HEK293 (cell line): Measurements from ENCODE around the gene SYNE2.

Experiments used
- CTCF ChIA-PET: fragments of 350-600 bp; formaldehyde crosslinking; extraction: SDS; loops from one replicate; lab custom pipeline; 2021; ENCODE audit warnings: antibody characterized with exemption; lab: Yijun Ruan, JAX
- POLR2A ChIA-PET: fragments of 300-600 bp; formaldehyde crosslinking; extraction: SDS; loops from one replicate; lab custom pipeline; 2020; ENCODE audit warnings: antibody characterized with exemption, inconsistent platforms; lab: Yijun Ruan, JAX
- H3K27ac ChIP-seq: fragments of 200-500 bp; sonication (Bioruptor generic); 2 replicates; pipeline ENCODE4 v1.5.1; 2014; ENCODE audit warnings: low read depth, low read length, control low read depth, inconsistent platforms; ENCODE audit errors: extremely low read depth
- H3K36me3 ChIP-seq, 2 experiments: fragments of 200-500 bp in 1 of 2; sonication (Bioruptor generic) in 1 of 2; 1 replicate in 1 of 2; 2 replicates in 1 of 2; pipeline ENCODE4 v1.5.1; 2014 to 2017; ENCODE audit warnings: inconsistent platforms in 2 of 2, low read length in 2 of 2; ENCODE audit not compliant: control insufficient read depth in 2 of 2, insufficient read depth in 1 of 2
- H3K4me1 ChIP-seq: fragments of 200-500 bp; sonication (Bioruptor generic); 2 replicates; pipeline ENCODE4 v1.5.1; 2014; ENCODE audit warnings: mild to moderate bottlenecking, low read length, inconsistent platforms; ENCODE audit not compliant: control insufficient read depth, insufficient read depth
- H3K4me3 ChIP-seq: 2 replicates; pipeline ENCODE4 v1.5.1; 2011; ENCODE audit warnings: low read depth, mild to moderate bottlenecking, control low read depth, low read length, moderate library complexity
- H3K9me3 ChIP-seq: fragments of 200-500 bp; sonication (Bioruptor generic); 2 replicates; pipeline ENCODE4 v1.5.1; 2014; ENCODE audit warnings: low read depth, low read length, inconsistent platforms; ENCODE audit not compliant: control insufficient read depth, insufficient read depth
- EGR2 ChIP-seq: fragments of 450-650 bp; formaldehyde crosslinking; IDR thresholded peaks from 2 replicates; pipeline ENCODE4 v1.5.1; 2016; ENCODE audit warnings: low read depth, missing biosample characterization, missing genetic modification characterization
- FEZF1 ChIP-seq: fragments of 450-650 bp; formaldehyde crosslinking; IDR thresholded peaks from 2 replicates; pipeline ENCODE4 v1.5.1; 2016; ENCODE audit warnings: missing biosample characterization, missing genetic modification characterization
- HOXA7 ChIP-seq: sonication (generic); formaldehyde crosslinking; IDR thresholded peaks from 2 replicates; pipeline ENCODE4 v1.8.1; 2022; ENCODE audit warnings: missing genetic modification reagents, borderline replicate concordance
- KLF10 ChIP-seq: fragments of 450-650 bp; IDR thresholded peaks from 2 replicates; pipeline ENCODE4 v1.5.1; 2018; ENCODE audit warnings: missing biosample characterization, mild to moderate bottlenecking, missing genetic modification characterization
- MZF1 ChIP-seq: fragments of 450-650 bp; formaldehyde crosslinking; IDR thresholded peaks from 2 replicates; pipeline ENCODE4 v1.5.1; 2017; ENCODE audit warnings: missing biosample characterization, missing genetic modification characterization, borderline replicate concordance
- PRDM6 ChIP-seq: fragments of 450-650 bp; formaldehyde crosslinking; IDR thresholded peaks from 2 replicates; pipeline ENCODE4 v1.5.1; 2017; ENCODE audit warnings: missing biosample characterization, missing genetic modification characterization
- RBAK ChIP-seq: fragments of 450-650 bp; formaldehyde crosslinking; IDR thresholded peaks from 2 replicates; pipeline ENCODE4 v1.5.1; 2016; ENCODE audit warnings: missing biosample characterization, missing genetic modification characterization
- SP2 ChIP-seq: fragments of 450-650 bp; formaldehyde crosslinking; IDR thresholded peaks from 2 replicates; pipeline ENCODE4 v1.5.1; 2016; ENCODE audit warnings: missing biosample characterization, missing genetic modification characterization
- ZBTB17 ChIP-seq: fragments of 450-650 bp; formaldehyde crosslinking; IDR thresholded peaks from 2 replicates; pipeline ENCODE4 v1.5.1; 2016; ENCODE audit warnings: missing biosample characterization, missing genetic modification characterization
- ZBTB26 ChIP-seq: fragments of 450-650 bp; formaldehyde crosslinking; optimal IDR thresholded peaks from 2 replicates; pipeline ENCODE3; 2016; ENCODE audit warnings: missing biosample characterization, mild to moderate bottlenecking, missing genetic modification characterization
- ZBTB8A ChIP-seq: fragments of 450-650 bp; formaldehyde crosslinking; IDR thresholded peaks from 2 replicates; pipeline ENCODE4 v1.5.1; 2016; ENCODE audit warnings: missing biosample characterization, missing genetic modification characterization
- ZFP37 ChIP-seq: fragments of 450-650 bp; formaldehyde crosslinking; IDR thresholded peaks from 2 replicates; pipeline ENCODE4 v1.5.1; 2016; ENCODE audit warnings: missing biosample characterization, missing genetic modification characterization
- ZFP69B ChIP-seq: fragments of 450-650 bp; formaldehyde crosslinking; IDR thresholded peaks from 2 replicates; pipeline ENCODE4 v1.5.1; 2016; ENCODE audit warnings: missing biosample characterization, missing genetic modification characterization
- ZNF140 ChIP-seq: fragments of 450-650 bp; formaldehyde crosslinking; IDR thresholded peaks from 2 replicates; pipeline ENCODE4 v1.5.1; 2016; ENCODE audit warnings: missing biosample characterization, missing genetic modification characterization
- ZNF148 ChIP-seq: fragments of 450-650 bp; formaldehyde crosslinking; IDR thresholded peaks from 2 replicates; pipeline ENCODE4 v1.5.0; 2017; ENCODE audit warnings: missing biosample characterization, missing genetic modification characterization, borderline replicate concordance
- ZNF16 ChIP-seq: fragments of 450-650 bp; formaldehyde crosslinking; IDR thresholded peaks from 2 replicates; pipeline ENCODE4 v1.5.1; 2016; ENCODE audit warnings: low read depth, missing biosample characterization, missing genetic modification characterization
- ZNF169 ChIP-seq: fragments of 450-650 bp; formaldehyde crosslinking; IDR thresholded peaks from 2 replicates; pipeline ENCODE4 v1.5.1; 2016; ENCODE audit warnings: missing biosample characterization, missing genetic modification characterization
- ZNF394 ChIP-seq: fragments of 450-650 bp; formaldehyde crosslinking; IDR thresholded peaks from 2 replicates; pipeline ENCODE4 v1.5.1; 2016; ENCODE audit warnings: missing biosample characterization, missing genetic modification characterization, mild to moderate bottlenecking, moderate library complexity, borderline replicate concordance
- ZNF416 ChIP-seq: fragments of 450-650 bp; formaldehyde crosslinking; IDR thresholded peaks from 2 replicates; pipeline ENCODE4 v1.5.1; 2016; ENCODE audit warnings: missing biosample characterization, missing genetic modification characterization
- ZNF529 ChIP-seq: fragments of 450-650 bp; formaldehyde crosslinking; IDR thresholded peaks from 2 replicates; pipeline ENCODE4 v1.5.1; 2017; ENCODE audit warnings: missing genetic modification characterization, missing biosample characterization; ENCODE audit not compliant: insufficient replicate concordance
- ZNF530 ChIP-seq: fragments of 450-650 bp; formaldehyde crosslinking; IDR thresholded peaks from 2 replicates; pipeline ENCODE4 v1.5.1; 2016; ENCODE audit warnings: low read depth, missing biosample characterization, missing genetic modification characterization
- ZNF645 ChIP-seq: fragments of 450-650 bp; formaldehyde crosslinking; IDR thresholded peaks from 2 replicates; pipeline ENCODE4; 2016; ENCODE audit warnings: missing biosample characterization, missing genetic modification characterization
- ZNF830 ChIP-seq: fragments of 450-650 bp; IDR thresholded peaks from 2 replicates; pipeline ENCODE4 v1.5.0; 2018; ENCODE audit warnings: missing biosample characterization, missing genetic modification characterization, low read depth, mild to moderate bottlenecking, moderate library complexity
- ZNF843 ChIP-seq: fragments of 450-650 bp; formaldehyde crosslinking; IDR thresholded peaks from 2 replicates; pipeline ENCODE4 v1.5.1; 2016; ENCODE audit warnings: missing biosample characterization, missing genetic modification characterization
- ZSCAN5A ChIP-seq: fragments of 450-650 bp; formaldehyde crosslinking; IDR thresholded peaks from 2 replicates; pipeline ENCODE4 v1.5.1; 2016; ENCODE audit warnings: missing biosample characterization, missing genetic modification characterization

Gene SYNE2

GRCh38 chr14:63910583-63911363, 58.0 kb downstream of the SYNE2 start:
- no peak for TF ChIP-seq ZFP37 (tag by site-specific recombination)
- TF ChIP-seq ZNF416 = no peak
- peak; percentile 71 for TF ChIP-seq ZBTB17
- TF ChIP-seq, all 188 proteins: peak for 1
- ChIA-PET POLR2A (no interaction called here), CTCF (interaction anchor here (0.5 kb wide), 1 partner anchor 13 kb away, joined by 7 read pairs; no protein-coding TSS in a partner anchor)
- Histone ChIP-seq H3K9me3 (no peaks in the 10 kb centered on the region), H3K4me1 (peaks cover 7% of the 10 kb centered on the region), H3K27ac (no peak overlapping the region), H3K4me3 (no peak overlapping the region), H3K36me3 (peaks cover 3 to 5% of the 10 kb centered on the region in 2 experiments; a peak in 2 of 3 replicates)

- POLR2A ChIA-PET = no interaction called here
- Histone ChIP-seq H3K4me1 (peaks cover 7% of the 10 kb centered on the region), H3K9me3 (no peaks in the 10 kb centered on the region), H3K36me3 (peaks cover 3 to 5% of the 10 kb centered on the region in 2 experiments; a peak in 2 of 3 replicates), H3K27ac (no peak overlapping the region), H3K4me3 (no peak overlapping the region)
- CTCF ChIA-PET = interaction anchor here (0.5 kb wide), 1 partner anchor 12 kb away, joined by 7 read pairs; no protein-coding TSS in a partner anchor
- no peak for TF ChIP-seq KLF10 (tag by site-specific recombination)
- no peak for TF ChIP-seq ZBTB26
- TF ChIP-seq ZNF169 (tag by site-specific recombination) = no peak
- TF ChIP-seq EGR2 = no peak
- TF ChIP-seq ZNF830 (tag by site-specific recombination) = no peak
- no peak for TF ChIP-seq ZSCAN5A (tag by site-specific recombination)
- TF ChIP-seq RBAK = no peak
- TF ChIP-seq HOXA7 (CRISPR knock-in tag) = no peak
- TF ChIP-seq ZFP69B (tag by site-specific recombination) = no peak
- TF ChIP-seq FEZF1 (tag by site-specific recombination) = no peak
- no peak for TF ChIP-seq ZNF16 (tag by site-specific recombination)
- TF ChIP-seq ZNF645 (tag by site-specific recombination) = no peak
- no peak for TF ChIP-seq ZBTB8A (tag by site-specific recombination)
- no peak for TF ChIP-seq ZNF394
- TF ChIP-seq MZF1 (tag by site-specific recombination) = no peak
- TF ChIP-seq ZBTB17 = no peak
- no peak for TF ChIP-seq ZNF140
- TF ChIP-seq, all 188 proteins: peak for 0
Measured at GRCh38 chr14:63911404-63911803, 58.6 kb downstream of the SYNE2 start.

- TF ChIP-seq PRDM6 (tag by site-specific recombination) (peak; percentile 44; the same call in 1 of the 2 replicates), SP2 (tag by site-specific recombination) (no peak), ZNF148 (tag by site-specific recombination) (no peak), ZNF529 (no peak), ZNF843 (tag by site-specific recombination) (no peak), ZNF530 (tag by site-specific recombination) (no peak)
- no peaks in the 10 kb centered on the region for H3K9me3 ChIP-seq
- H3K4me3 ChIP-seq = no peak overlapping the region
- peaks cover 3 to 5% of the 10 kb centered on the region in 2 experiments; a peak in 2 of 3 replicates for H3K36me3 ChIP-seq
- H3K4me1 ChIP-seq = peaks cover 7% of the 10 kb centered on the region
- H3K27ac ChIP-seq = 0 out of 2 replicates have a peak overlapping the region, but pooled peaks have one; percentile 16
- ChIA-PET CTCF (no interaction called here), POLR2A (no interaction called here)
Measured at GRCh38 chr14:63912286-63912685, 59.5 kb downstream of the SYNE2 start.
